Common myeloid progenitor, CD34-positive (primary cell): Measurements from ENCODE around the gene ZNF644.

ENCODE experiments used
- CTCF ChIA-PET: fragments of 350-600 bp; sonication (Branson Sonifier 250); formaldehyde crosslinking; loops from one replicate; lab custom pipeline; 2021; ENCODE audit warnings: antibody characterized with exemption; lab: Charles Lee
- POLR2A ChIA-PET: fragments of 350-600 bp; sonication (Branson Sonifier 250); formaldehyde crosslinking; loops from one replicate; lab custom pipeline; 2021; ENCODE audit warnings: antibody characterized with exemption; lab: Charles Lee
- DNase-seq, 3 donors: peaks; one replicate each; pipeline versions ENCODE4 v3.0.0 to v3.0.0-alpha.2; 2013
- H3K27ac ChIP-seq, 2 experiments: 1 replicate in 1 of 2; 2 replicates in 1 of 2; pipeline ENCODE4 v1.7.0; 2013; ENCODE audit warnings: inconsistent platforms in 2 of 2, low read length in 2 of 2, mild to moderate bottlenecking in 2 of 2, low read depth in 1 of 2, moderate library complexity in 1 of 2; ENCODE audit not compliant: severe bottlenecking in 2 of 2, insufficient read depth in 1 of 2, poor library complexity in 1 of 2
- H3K27me3 ChIP-seq, 5 experiments: replicated peaks in 2 of 5; 1 replicate in 3 of 5; 2 replicates in 2 of 5; pipeline versions ENCODE4 v1.6.1 to v1.7.0; 2013; ENCODE audit warnings: low read length in 4 of 5, mild to moderate bottlenecking in 2 of 5, moderate library complexity in 2 of 5, inconsistent platforms in 1 of 5; ENCODE audit not compliant: insufficient read depth in 5 of 5, control insufficient read depth in 4 of 5
- H3K36me3 ChIP-seq, 4 experiments: 1 replicate in 2 of 4; 2 replicates in 2 of 4; pipeline versions ENCODE4 v1.6.1 to v1.7.0; 2013; ENCODE audit warnings: low read length in 3 of 4, control low read depth in 1 of 4, mild to moderate bottlenecking in 1 of 4; ENCODE audit not compliant: control insufficient read depth in 4 of 4, insufficient read depth in 4 of 4
- H3K4me1 ChIP-seq, 4 experiments: 1 replicate in 3 of 4; 2 replicates in 1 of 4; pipeline versions ENCODE4 v1.6.1 to v1.7.1; 2013; ENCODE audit warnings: low read length in 3 of 4, mild to moderate bottlenecking in 3 of 4, control low read depth in 1 of 4, inconsistent platforms in 1 of 4, moderate library complexity in 1 of 4; ENCODE audit not compliant: control insufficient read depth in 4 of 4, insufficient read depth in 4 of 4; ENCODE audit errors: control extremely low read depth in 1 of 4
- H3K4me3 ChIP-seq, 7 experiments: 1 replicate in 4 of 7; 2 replicates in 3 of 7; pipeline versions ENCODE4 v1.5.1 to v1.7.0; 2013; ENCODE audit warnings: mild to moderate bottlenecking in 7 of 7, low read length in 6 of 7, moderate library complexity in 6 of 7, inconsistent platforms in 2 of 7, low read depth in 2 of 7, control low read depth in 1 of 7; ENCODE audit not compliant: insufficient read depth in 4 of 7, control insufficient read depth in 1 of 7; ENCODE audit errors: extremely low read depth in 1 of 7
- H3K9me3 ChIP-seq, 5 experiments: 1 replicate in 4 of 5; 2 replicates in 1 of 5; pipeline versions ENCODE4 v1.6.1 to v1.7.1; 2013; ENCODE audit warnings: low read length in 4 of 5, mild to moderate bottlenecking in 2 of 5, inconsistent platforms in 1 of 5, low read depth in 1 of 5, moderate library complexity in 1 of 5; ENCODE audit not compliant: control insufficient read depth in 4 of 5, insufficient read depth in 2 of 5; ENCODE audit errors: control extremely low read depth in 1 of 5
- WGBS: methylation state at CpG from one replicate; pipeline ENCODE4 v1.1.5; 2013; ENCODE audit not compliant: insufficient coverage; 5-methylcytosine and 5-hydroxymethylcytosine counted together

ZNF644 gene

DNA sequence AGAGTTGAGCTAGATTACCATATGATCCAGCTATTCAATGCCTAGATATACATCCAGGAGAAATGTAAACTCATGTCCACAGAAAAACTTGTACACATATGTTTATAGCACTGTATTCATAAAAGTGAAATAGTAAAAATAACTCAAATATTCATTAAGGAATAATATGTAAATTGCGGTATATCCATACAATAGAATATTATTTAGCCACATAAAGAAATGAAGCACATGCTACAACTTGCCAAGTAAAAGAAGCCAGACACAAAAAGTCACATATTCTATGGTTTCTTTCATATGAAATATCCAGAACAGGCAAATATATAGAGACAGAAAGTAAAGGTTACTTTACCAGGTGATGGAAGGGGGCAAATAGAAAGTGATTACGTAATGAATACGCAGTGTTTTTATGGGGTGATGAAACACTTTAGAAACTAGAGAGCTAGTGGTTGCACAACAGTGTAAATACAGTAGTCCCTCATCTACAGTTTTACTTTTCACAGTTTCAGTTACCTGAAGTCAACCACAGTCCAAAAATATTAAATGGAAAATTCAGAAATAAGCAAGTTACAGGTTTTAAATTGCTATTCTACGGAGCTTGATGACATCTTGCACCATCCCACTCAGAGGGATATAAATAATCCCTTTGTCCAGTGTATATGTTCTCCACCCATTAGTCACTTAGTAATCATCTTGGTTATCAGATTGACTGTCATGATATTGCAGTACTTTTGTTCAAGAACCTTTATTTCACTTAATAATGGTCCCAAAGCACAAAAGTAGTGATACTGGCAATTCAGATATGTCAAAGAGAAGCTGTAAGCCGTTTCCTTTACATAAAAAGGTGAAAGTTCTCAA is 62.3 kb downstream of the ZNF644 start:
- no peak for DNase-seq
- Histone ChIP-seq H3K4me1 (no peaks in the 10 kb centered on the region), H3K27ac (no peak overlapping the region), H3K27me3 (no peaks in the 10 kb centered on the region), H3K36me3 (peaks cover 12 to 37% (median 26%) of the 10 kb centered on the region in 4 experiments), H3K9me3 (peaks cover 0 to 49% (median 17%) of the 10 kb centered on the region in 5 experiments), H3K4me3 (no peak overlapping the region)
- ChIA-PET POLR2A (interaction anchor here (0.9 kb wide), 1 partner anchor 252 kb away, joined by 3 read pairs; no protein-coding TSS in a partner anchor), CTCF (interaction anchor here (0.6 to 1.2 kb wide), 3 partner anchors 8 to 238 kb away, joined by 3 read pairs; no protein-coding TSS in a partner anchor)
- WGBS: no CpG with 5 or more reads among the region's 5 CpGs

DNA sequence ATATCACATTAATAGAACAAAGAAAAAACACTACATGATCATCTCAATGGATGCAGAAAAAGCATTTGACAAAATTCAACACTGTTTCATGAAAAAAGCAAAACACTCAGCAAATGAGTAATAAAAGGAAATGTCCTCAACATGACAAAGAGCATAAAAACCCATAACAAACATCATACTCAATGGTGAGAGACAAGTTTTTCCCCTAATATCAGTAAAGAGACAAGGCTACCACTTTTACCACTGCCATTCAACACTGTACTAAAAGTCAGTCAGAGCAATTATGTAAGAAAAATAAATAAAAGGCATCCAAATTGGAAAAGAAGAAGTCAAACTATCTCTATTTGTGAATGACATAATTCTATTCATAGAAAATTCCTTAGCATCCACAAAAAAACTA is 64.3 kb downstream of the ZNF644 start:
- POLR2A ChIA-PET: no interaction called here
- CTCF ChIA-PET: no interaction called here
- peaks cover 0 to 51% (median 17%) of the 10 kb centered on the region in 5 experiments for H3K9me3 ChIP-seq
- no peak overlapping the region for H3K4me3 ChIP-seq
- DNase-seq: no peak
- H3K27me3 ChIP-seq: no peaks in the 10 kb centered on the region
- no peak overlapping the region for H3K27ac ChIP-seq
- peaks cover 12 to 37% (median 26%) of the 10 kb centered on the region in 4 experiments for H3K36me3 ChIP-seq
- no peaks in the 10 kb centered on the region for H3K4me1 ChIP-seq

DNA sequence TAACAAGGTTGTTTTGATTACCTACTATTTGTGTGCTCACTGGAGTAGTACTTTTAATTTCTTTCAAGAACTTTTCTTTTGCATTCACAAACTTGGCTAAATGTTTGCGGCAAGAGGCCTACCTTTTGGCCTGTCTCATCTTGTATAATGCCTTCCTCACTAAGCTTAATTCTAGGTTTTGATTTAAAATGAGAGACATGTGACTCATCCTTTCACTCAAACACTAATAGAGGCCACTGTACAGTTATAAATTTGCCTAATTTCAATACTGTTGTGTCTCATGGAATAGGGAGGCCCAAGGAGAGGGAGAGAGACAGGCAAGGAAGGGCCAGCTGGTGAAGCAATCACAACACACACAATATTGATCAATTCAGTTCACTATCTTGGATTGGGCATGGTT is 66.1 kb downstream of the ZNF644 start:
- H3K9me3 ChIP-seq: peaks cover 0 to 51% (median 17%) of the 10 kb centered on the region in 5 experiments
- ChIA-PET POLR2A (no interaction called here), CTCF (interaction anchor here (1.3 to 1.5 kb wide), 2 partner anchors 10 to 31 kb away, joined by 3 to 5 read pairs; no protein-coding TSS in a partner anchor)
- no peak overlapping the region for H3K4me3 ChIP-seq
- peaks cover 12 to 37% (median 26%) of the 10 kb centered on the region in 4 experiments for H3K36me3 ChIP-seq
- WGBS: no CpG with 5 or more reads among the region's 1 CpG
- H3K4me1 ChIP-seq: no peaks in the 10 kb centered on the region
- H3K27ac ChIP-seq: no peak overlapping the region
- DNase-seq: no peak
- H3K27me3 ChIP-seq: no peaks in the 10 kb centered on the region

GRCh38 chr1:90952906-90953305 is 68.9 kb downstream of the ZNF644 start:
- Histone ChIP-seq H3K4me1 (no peaks in the 10 kb centered on the region), H3K27ac (no peak overlapping the region), H3K36me3 (peaks cover 13 to 25% (median 20%) of the 10 kb centered on the region in 4 experiments), H3K27me3 (no peaks in the 10 kb centered on the region), H3K4me3 (no peak overlapping the region), H3K9me3 (peaks cover 0 to 35% (median 10%) of the 10 kb centered on the region in 5 experiments)
- CTCF ChIA-PET: no interaction called here
- 100% methylated on average over 1 of the region's 3 CpGs for WGBS
- POLR2A ChIA-PET: no interaction called here
- no peak for DNase-seq

GRCh38 chr1:90951009-90951408 is 70.8 kb downstream of the ZNF644 start:
- DNase-seq: no peak
- Histone ChIP-seq H3K9me3 (peaks cover 0 to 16% (median 7%) of the 10 kb centered on the region in 5 experiments), H3K27me3 (no peaks in the 10 kb centered on the region), H3K27ac (no peak overlapping the region), H3K4me1 (no peaks in the 10 kb centered on the region), H3K36me3 (peaks cover 13 to 21% (median 17%) of the 10 kb centered on the region in 4 experiments), H3K4me3 (no peak overlapping the region)
- ChIA-PET CTCF (interaction anchor here (1.0 kb wide), 1 partner anchor 9 kb away, joined by 3 read pairs; no protein-coding TSS in a partner anchor), POLR2A (no interaction called here)
- WGBS: 90% methylated on average over 1 of the region's 2 CpGs

DNA sequence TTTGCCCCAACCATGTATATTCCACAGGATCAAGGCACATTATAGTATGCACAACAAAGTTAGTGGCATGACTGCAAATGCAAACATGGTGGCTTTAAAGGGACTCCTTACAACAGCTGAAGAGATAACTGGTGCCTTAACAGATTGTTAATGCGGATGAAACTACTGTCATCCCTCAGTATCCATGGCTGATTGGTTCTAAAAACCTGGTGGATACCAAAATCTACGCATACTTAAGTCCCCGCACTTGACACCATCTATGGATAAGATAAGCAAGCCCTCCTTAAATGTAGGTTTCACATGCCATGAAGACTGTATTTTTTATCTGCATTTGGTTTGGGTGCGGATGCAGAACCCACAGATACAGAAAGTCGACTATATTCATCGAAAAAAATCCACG is 73.5 kb downstream of the ZNF644 start:
- Histone ChIP-seq H3K4me3 (no peak overlapping the region), H3K9me3 (no peaks in the 10 kb centered on the region), H3K36me3 (peaks cover 3 to 9% (median 9%) of the 10 kb centered on the region in 4 experiments), H3K4me1 (no peaks in the 10 kb centered on the region), H3K27me3 (no peaks in the 10 kb centered on the region), H3K27ac (no peak overlapping the region)
- WGBS: 100% methylated on average over 6 of the region's 7 CpGs
- no peak for DNase-seq
- ChIA-PET POLR2A (no interaction called here), CTCF (no interaction called here)

- no peaks in the 10 kb centered on the region for H3K4me1 ChIP-seq
- WGBS: no CpG with 5 or more reads among the region's 1 CpG
- no peaks in the 10 kb centered on the region for H3K27me3 ChIP-seq
- H3K9me3 ChIP-seq: no peaks in the 10 kb centered on the region
- no peak overlapping the region for H3K27ac ChIP-seq
- ChIA-PET CTCF (interaction anchor here (1.6 kb wide), 1 partner anchor 9 kb away, joined by 5 read pairs; no protein-coding TSS in a partner anchor), POLR2A (no interaction called here)
- no peak for DNase-seq
- H3K4me3 ChIP-seq: no peak overlapping the region
- H3K36me3 ChIP-seq: peaks cover 3 to 9% (median 7%) of the 10 kb centered on the region in 4 experiments
These were observed 75.2 kb downstream of the ZNF644 start for GRCh38 chr1:90946630-90947029.
